M059J (cell line): ENCODE data around the gene PROS1. TPM values are rescaled to one million over a fixed set of nuclear protein-coding genes. Genes with fewer than 3 reads are reported as not detected.

ENCODE experiments used
- DNase-seq: peaks from one replicate; pipeline ENCODE4 v3.0.0-alpha.2; 2012; ENCODE audit warnings: low read depth
- total RNA-seq: library from RNA; depleted of rRNA; stranded (reverse); fragments of >200 nt; shearing (Covaris generic); gene quantifications from 2 replicates; pipeline ENCODE4 v1.2.3, GENCODE V29; 2014; rRNA removed

Gene PROS1
- total RNA-seq = 4.0 and 4.5 TPM in 2 replicates

GRCh38 chr3:93973131-93974126 lies at the start of gene PROS1:
TSS of gene PROS1 (minus strand) at chr3:93973896. CDS start at chr3:93973749, 147 bp downstream.
- DNase-seq = peak; percentile 74

- no peak for DNase-seq
Measured at GRCh38 chr3:94020293-94020692, 46.6 kb upstream of the PROS1 start.

GRCh38 chr3:94019659-94020058 lies 46.0 kb upstream of the PROS1 start:
- no peak for DNase-seq

- no peak for DNase-seq
Measured at GRCh38 chr3:94015025-94015424, 41.3 kb upstream of the PROS1 start.

DNA sequence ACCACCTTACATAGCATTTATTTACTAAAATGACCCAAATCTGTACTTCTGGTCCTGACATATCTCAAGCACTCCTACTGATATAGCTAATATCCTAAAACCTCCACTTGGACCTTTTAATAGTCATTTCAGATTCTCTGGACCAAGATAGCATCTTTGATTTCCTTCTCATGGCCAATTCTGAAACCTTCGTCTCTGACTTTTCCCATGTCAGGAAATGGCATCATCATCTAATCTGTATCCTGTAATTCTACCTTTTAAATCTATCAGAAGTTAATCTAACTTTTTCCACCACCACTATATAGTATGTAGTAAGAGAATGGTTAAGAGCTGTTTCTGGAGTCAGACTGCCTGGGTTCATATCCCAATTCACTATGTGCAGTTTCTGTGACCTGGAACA lies 38.5 kb upstream of the PROS1 start:
- no peak for DNase-seq

GRCh38 chr3:94011233-94011711 lies 37.6 kb upstream of the PROS1 start:
- no peak for DNase-seq

DNA sequence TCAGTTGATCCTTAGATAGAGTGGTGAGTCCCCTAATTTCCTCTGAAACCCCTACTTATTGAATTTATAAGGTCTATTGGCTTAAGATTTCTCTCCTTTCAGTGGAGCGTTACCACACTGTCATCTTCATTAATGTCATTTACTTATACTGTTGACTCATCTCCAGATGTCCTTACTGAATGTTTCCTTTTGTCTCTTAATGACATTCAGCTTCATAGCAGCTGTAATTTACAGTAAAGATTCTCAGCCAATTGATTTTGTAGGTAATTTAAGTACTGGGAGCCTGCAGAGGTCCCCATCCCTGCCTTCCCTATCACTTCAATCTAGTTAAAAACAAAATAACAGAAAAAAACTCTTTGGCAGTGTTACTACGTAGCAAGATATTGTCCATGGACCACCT lies 35.9 kb upstream of the PROS1 start:
- DNase-seq = no peak

DNA sequence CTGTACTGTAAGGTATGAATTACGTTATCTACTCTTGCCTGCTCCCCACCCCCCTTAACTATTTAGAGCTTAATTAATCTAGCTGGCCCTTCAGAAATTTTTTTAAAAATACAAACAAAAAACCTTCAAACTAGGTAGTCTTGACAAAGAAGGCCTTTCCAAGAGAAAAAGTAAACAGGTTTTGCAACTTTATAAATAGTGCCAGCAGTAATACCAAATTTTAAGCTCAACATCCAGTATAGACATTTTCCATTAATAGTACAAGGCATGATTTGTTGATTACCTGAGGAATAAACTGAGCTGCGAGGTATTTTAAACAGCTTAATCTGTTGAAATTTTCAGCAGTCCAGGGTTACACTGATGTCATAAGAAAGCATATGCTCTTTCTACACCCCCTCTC lies 34.6 kb upstream of the PROS1 start:
- DNase-seq = no peak

DNA sequence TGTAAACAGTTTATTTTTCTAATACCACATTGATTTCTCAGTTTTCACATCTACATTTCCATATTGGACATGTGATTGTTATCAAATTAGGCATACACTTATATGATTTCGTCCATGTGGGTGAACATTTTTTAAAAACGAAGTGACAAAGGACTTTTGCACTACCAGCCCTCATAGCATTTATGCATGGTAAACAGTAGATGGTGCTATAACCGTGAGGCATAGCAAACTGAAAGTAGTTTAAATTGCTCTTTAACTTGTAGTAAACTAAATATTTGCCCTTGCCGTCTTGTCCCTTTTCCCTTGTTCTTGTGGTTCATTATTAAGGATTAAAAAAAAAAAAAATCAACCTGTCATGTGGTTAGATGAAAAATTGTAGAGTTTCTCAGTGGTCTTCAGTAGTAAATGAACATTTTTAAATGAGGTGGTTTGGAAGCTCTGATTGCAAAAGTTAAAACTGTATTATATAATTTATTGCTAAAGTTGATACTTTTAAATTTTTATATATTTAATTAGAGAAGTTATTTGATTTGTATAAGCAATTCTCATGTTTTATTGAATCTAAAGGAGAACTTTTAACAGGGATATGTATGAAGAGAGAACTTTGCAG lies 30.7 kb upstream of the PROS1 start:
- DNase-seq = peak; percentile 62

- no peak for DNase-seq
Measured at GRCh38 chr3:94001827-94002495, 28.3 kb upstream of the PROS1 start.

- DNase-seq = no peak
Measured at GRCh38 chr3:94001191-94001590, 27.5 kb upstream of the PROS1 start.

DNA sequence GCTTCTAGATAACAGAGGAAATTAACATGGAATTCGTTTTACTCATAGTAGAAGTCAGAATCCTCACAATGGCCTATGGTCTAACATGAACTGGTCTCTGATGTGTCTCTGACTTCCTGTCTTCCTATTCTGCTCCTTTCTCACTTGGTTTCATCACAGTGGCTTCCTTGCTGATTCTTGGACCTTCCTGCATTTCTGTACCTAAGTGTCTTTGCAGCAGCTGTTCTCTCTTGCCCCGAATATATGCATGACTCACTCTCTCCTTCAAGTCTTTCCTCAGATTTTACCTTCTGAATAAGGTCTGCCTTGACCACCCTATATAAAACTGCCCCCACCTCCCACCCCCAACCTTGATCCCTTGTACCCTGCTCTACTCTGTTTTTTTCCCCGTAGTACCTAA lies 20.4 kb upstream of the PROS1 start:
- DNase-seq = peak; percentile 5

GRCh38 chr3:93992207-93992606 lies 18.5 kb upstream of the PROS1 start:
- peak; percentile 28 for DNase-seq

GRCh38 chr3:93991631-93992030 lies 17.9 kb upstream of the PROS1 start:
- no peak for DNase-seq

GRCh38 chr3:93989241-93989640 lies 15.5 kb upstream of the PROS1 start:
- DNase-seq = no peak

GRCh38 chr3:93988764-93989163 lies 15.1 kb upstream of the PROS1 start:
- no peak for DNase-seq

- peak; percentile 57 for DNase-seq
Measured at GRCh38 chr3:93988283-93988682, 14.6 kb upstream of the PROS1 start.

DNA sequence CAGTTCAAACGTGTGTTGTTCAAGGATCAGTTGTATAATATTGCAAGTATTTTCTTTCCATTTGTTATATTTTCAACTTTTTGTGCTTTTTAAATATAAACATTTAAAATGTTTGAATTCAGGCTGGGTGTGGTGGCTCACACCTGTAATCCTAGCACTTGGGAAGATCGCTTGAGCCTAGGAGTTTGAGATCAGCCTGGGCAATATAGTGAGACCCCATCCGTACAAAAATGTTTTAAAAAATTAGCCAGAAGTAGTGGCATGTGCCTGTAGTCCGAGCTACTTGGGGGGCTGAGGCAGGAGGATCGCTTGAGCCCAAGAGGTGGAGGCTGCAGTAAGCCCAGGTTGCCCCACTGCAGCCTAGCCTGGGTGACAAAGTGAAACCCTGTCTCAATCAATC lies 10.9 kb upstream of the PROS1 start:
- no peak for DNase-seq

- no peak for DNase-seq
Measured at GRCh38 chr3:93983408-93983807, 9.7 kb upstream of the PROS1 start.

DNA sequence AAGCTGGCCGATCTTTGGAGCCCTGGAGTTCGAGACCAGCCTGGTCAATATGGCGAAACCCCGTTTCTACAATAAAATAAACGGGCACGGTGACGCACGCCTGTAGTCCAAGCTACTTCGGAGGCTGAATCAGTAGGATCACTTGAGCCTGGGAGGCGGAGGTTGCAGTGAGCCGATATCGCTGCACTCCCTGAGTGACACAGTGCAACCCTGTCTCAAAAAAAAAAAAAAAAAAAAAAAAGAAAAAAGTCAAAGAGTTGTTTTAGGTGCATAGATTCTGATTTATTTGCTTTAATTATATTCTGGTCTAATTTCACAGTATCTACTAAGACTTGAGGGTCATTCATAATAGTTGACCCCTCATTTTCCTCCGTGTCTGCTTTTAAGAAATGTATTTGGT lies 8.0 kb upstream of the PROS1 start:
- no peak for DNase-seq

DNA sequence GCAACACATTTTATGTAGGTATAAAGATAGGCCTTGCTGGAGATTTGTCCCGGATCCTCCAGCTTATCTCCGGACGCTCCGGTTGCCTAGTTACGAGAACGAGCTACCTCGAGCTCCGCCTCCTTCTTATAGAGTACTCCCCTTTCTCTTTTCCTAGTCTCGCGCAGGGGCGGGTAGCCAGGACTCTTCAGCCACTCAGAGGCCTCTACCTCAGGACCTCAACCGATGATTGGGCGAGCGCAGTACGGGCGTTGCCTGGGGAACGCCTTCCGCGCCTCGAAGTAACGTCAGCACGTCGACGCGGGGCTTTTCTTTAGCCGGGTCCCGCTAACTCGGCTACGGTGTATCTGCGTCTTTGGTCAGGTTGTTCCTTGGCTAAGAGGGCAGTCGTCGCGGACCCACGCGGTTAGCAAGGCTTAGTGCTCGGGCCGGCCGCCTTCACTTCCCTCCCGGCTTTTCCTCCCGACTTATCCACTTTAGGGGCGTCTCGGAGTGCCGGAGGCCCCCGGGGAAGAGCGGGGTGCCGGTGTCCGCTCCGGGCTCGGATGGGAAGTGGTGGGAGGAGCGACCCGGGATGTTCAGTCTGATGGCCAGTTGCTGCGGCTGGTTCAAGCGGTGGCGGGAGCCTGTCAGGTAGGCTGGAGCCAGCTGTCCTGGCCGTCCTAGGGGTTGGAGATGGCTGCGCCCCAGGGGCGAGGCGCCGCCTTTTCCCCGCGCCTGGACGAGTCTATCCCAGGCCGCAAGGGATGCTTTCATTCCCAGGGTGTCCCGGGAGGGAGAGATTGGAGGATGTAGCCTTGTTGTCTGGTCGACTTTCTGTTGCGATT lies 6.4 kb upstream of the PROS1 start, which contains the start of gene ARL13B:
TSS of gene ARL13B (plus strand) at position 306 of the 827 bp plus-strand sequence. CDS start at position 575, 269 bp downstream.
- peak; percentile 100 for DNase-seq
